H54 (cell line): ENCODE results near the gene COQ8A.

Source experiments
- DNase-seq: peaks from one replicate; pipeline ENCODE4 v3.0.0; 2011; ENCODE audit warnings: low spot score, mixed read lengths; ENCODE audit not compliant: insufficient read length
- FAIRE-seq: peaks from 3 replicates; lab custom pipeline; 2011; peaks lifted over from hg19 to GRCh38; lab: Jason Lieb, UNC
- POLR2A ChIP-seq: IDR thresholded peaks from 2 replicates; pipeline ENCODE4 v1.6.1; 2011; ENCODE audit warnings: low read depth, mild to moderate bottlenecking, low read length

COQ8A gene

DNA sequence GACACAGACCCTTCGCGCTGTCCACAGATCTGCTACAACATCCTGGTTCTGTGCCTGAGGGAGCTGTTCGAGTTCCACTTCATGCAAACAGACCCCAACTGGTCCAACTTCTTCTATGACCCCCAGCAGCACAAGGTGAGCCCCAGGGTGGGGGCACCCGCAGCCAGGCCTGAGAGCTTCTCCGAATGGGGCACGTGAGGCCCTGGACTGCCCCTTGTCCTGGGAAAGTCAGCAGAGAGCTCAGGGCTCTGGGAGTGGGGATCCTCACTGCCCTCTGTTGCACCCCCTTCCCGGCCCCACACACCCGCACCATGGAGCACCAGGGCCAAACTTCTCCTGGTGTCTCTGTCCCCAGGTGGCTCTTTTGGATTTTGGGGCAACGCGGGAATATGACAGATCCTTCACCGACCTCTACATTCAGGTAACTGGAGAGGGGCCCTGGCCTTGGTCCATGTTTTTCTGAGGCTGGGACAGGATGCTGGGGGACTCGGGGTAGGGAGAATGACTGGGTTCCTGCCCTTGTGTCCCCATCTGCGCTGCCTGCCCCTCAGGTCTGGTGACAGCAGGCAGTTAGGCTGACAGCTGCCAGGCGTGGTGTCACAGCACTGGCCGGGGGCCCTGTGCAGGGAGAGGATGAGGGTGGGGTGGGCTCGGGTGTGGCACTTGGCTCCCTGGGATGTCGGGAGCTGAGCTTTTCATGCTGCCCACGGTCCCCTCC lies 44.6 kb downstream of the COQ8A start:
- FAIRE-seq, result no peak
- no peak for DNase-seq
- TF ChIP-seq POLR2A, result no peak

DNA sequence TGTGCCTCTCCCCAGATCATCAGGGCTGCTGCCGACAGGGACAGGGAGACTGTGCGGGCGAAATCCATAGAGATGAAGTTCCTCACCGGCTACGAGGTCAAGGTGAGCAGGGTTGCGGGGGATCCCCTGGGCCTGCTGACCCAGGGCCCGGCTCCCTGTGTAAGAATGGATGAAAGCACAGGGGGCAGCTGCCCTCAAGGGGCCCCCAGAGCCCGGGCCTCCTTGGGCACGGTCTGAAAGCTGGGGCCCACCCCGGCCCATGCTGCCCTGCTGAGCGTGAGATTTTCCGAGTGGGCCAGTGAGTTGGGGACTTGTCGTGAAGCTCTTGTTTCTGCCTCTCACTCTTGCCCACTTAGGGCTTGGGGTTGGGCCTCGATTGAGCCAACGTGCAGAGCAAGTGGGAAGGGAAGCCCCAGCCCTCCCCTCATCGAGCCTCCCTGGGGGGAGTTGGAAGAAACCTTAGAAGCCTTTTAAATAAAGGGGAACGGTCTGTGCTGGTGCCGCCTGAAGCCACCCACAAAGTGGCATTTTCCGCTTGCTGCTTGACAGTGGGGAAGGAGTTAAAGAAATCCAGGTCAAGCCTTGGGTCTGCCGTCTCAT lies 45.2 kb downstream of the COQ8A start:
- DNase-seq (no peak), FAIRE-seq (no peak)
- no peak for TF ChIP-seq POLR2A

DNA sequence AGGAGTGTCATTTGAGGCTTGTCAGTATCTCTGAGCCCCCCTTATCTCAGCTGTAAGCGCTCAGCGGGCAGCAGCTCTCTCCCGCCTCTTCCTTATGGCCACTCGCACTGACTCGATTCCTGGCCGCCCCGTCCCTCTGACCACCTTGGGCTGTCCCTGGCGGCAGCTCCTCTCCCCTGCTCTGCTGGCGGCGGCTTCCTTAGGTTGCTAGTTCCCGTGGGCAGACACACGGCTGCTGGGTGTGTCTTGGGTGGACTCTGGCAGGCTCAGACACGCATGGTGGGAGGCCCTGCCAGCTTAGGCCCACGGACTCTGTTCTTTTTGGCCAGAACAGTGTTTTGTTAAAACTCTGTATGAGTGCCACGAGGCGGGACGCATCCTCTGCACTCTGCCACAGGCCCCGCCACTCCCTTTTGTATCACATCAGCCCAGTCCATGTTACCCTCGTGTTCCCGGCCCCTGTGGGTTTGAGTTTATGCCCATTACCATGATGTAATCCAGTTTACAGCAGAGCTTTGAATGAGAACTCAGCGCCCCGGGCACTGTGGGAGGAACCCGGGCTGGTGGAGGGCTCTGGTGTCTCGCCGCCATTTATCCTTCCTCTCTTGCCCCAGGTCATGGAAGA lies 45.9 kb downstream of the COQ8A start:
- no peak for DNase-seq
- no peak for TF ChIP-seq POLR2A
- FAIRE-seq, result no peak

DNA sequence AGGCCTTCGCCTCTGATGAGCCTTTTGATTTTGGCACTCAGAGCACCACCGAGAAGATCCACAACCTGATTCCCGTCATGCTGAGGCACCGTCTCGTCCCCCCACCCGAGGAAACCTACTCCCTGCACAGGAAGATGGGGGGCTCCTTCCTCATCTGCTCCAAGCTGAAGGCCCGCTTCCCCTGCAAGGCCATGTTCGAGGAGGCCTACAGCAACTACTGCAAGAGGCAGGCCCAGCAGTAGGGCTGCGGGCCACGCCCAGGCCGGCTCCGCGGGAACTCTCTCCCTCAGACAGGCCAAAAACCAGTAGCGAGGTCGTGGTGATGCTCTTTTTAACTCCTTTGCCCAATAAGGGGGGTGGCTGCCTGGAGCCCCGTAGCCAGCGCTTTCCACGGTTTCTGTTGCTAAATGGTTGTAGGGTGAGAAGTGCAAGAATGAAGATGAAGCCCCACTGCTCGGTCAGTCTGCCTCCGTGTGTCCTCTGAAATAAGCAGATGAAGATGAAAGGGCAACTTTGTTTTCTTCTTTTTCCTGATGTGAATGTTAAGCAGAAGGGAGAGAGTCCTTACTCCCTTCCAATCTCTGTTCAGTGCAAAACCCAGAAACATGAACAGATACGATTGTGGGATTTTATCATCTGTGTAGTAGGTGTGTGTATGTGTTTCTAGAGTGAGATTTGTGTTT lies 46.5 kb downstream of the COQ8A start:
- TF ChIP-seq POLR2A, result no peak
- no peak for FAIRE-seq
- DNase-seq, result no peak

GRCh38 chr1:226987179-226987536 lies 47.1 kb downstream of the COQ8A start:
- FAIRE-seq (no peak), DNase-seq (no peak)
- no peak for TF ChIP-seq POLR2A

DNA sequence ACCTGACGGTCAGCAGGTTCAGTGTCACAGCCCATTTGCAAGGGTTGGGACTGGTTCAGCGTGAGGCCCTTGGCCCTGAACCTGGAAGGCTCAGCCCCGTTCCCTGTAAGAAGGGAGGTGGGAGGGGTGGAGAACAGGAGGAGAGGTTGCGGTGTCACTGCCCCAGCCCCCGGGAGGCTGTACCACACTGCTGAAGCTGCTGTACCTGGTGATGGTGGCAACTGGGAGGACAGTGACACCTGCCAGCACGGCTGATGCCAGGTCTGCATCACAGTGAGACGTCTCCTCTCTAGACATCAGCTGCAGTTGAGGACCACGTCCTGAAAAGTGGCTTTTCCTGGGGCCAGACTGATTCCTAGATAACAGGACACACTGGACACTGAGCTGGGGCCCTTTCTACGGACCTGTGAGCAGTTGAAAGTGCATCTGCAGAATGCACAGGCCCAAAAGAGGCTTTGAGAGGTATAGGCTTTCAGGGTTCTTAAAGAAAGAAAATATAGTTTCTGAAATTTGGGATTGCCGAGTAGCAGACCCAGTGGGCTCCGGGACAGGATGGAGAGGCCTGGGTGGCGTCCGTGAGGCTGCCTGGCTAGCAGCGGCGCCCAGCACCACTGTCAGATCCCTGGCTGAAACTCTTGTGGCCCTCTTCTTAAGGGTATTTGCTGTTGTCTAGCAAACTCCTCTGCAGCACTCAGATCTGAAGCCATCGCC lies 47.7 kb downstream of the COQ8A start:
- no peak for DNase-seq
- no peak for TF ChIP-seq POLR2A
- FAIRE-seq, result no peak

- TF ChIP-seq POLR2A, result no peak
- DNase-seq, result no peak
- FAIRE-seq, result no peak
Observed at GRCh38 chr1:226988334-226988666, 48.2 kb downstream of the COQ8A start.

GRCh38 chr1:226989085-226989920 lies 49.2 kb downstream of the COQ8A start:
- TF ChIP-seq POLR2A, result no peak
- DNase-seq (no peak), FAIRE-seq (no peak)

- DNase-seq, result no peak
- no peak for FAIRE-seq
- TF ChIP-seq POLR2A, result no peak
Observed at GRCh38 chr1:226990133-226990716, 50.1 kb downstream of the COQ8A start.

- FAIRE-seq, result no peak
- DNase-seq, result no peak
- no peak for TF ChIP-seq POLR2A
Observed at GRCh38 chr1:226991920-226992319, 51.8 kb downstream of the COQ8A start.

GRCh38 chr1:226993814-226994585 lies 53.9 kb downstream of the COQ8A start:
- TF ChIP-seq POLR2A, result no peak
- FAIRE-seq (no peak), DNase-seq (no peak)

DNA sequence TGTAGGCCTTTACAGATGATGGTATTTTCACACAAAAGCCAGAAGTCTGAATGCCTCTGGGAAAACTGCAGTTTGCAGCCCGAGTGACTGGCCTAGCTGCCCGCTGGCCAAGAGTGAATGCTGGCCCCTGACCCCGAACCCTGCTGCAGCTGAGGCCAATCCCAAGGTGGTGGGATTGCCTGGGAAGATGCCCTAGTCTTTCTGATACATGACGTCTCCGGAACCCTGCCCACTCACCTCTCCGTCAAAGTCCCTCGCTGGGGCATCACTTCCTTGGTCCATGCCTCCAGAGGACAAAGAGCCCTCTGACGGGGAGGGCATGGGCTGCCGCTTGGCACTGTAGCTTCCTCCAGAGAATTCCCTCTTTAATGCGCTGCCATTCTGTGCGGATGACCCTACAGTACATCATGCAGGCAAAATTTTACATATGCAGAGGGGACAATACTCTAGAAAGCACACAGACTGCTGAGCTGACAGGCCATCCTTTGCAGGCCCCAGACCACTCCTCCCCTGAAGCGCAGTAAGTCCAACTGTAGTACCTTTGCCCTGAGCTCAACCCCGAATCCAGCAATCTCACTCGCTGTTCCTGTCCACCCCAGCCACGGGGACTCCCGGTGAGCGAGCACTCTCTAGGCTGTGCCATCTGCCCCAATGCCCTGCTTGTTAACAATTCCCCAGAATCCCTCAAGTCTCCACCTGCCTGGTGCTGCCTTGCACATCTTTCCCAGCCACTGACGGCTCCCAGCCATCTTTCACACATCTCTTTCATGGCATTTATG lies 54.7 kb downstream of the COQ8A start:
- TF ChIP-seq POLR2A, result no peak
- no peak for FAIRE-seq
- DNase-seq, result no peak
